Measurements from ENCODE around the gene DPH7. TPM values are rescaled to one million over a fixed set of nuclear protein-coding genes. Genes with fewer than 3 reads are reported as not detected.
A peak's percentile ranks its signal among the peaks of the same experiment; 100 is the strongest.
"Not testable (repeated sequence)": the region's sequence is repeated elsewhere in the genome, so short reads cannot be mapped to it uniquely, and the experiment has no call there.

The DPH7 gene
- polyA plus RNA-seq, 2 of the 4 experiments (the other 2 are of a cell fraction) = 26.7 to 35.2 TPM

- DNase-seq (ENCODE audit: low read depth in 1 of 2, low spot score in 1 of 2) (no peak), ATAC-seq (no peak), FAIRE-seq (no peak)
- TF ChIP-seq RCOR1 (IDR thresholded peaks at IDR 0.05; ENCODE audit: low read depth, low read length) (no peak), RFX5 (IDR thresholded peaks at IDR 0.05) (no peak), HOXB13 (CRISPR knock-in tag; IDR thresholded peaks at IDR 0.05; ENCODE audit: low read depth) (no peak), MAX (IDR thresholded peaks at IDR 0.05) (no peak), PHF8 (IDR thresholded peaks at IDR 0.05; ENCODE audit: borderline replicate concordance, low read depth) (no peak), MYC (IDR thresholded peaks at IDR 0.05; ENCODE audit: borderline replicate concordance, low read length) (no peak), NPAS2 (CRISPR knock-in tag; IDR thresholded peaks at IDR 0.05; ENCODE audit: borderline replicate concordance) (no peak), ZSCAN20 (CRISPR knock-in tag; IDR thresholded peaks at IDR 0.05) (no peak), KDM1A (IDR thresholded peaks at IDR 0.05; ENCODE audit: low read depth) (no peak), PBX3 (IDR thresholded peaks at IDR 0.05) (no peak), RNF2 (IDR thresholded peaks at IDR 0.05; ENCODE audit: borderline replicate concordance, low read depth) (no peak), ESRRA (IDR thresholded peaks at IDR 0.05; ENCODE audit: borderline replicate concordance, low read length) (no peak)
- TF ChIP-seq, protein P1, sequence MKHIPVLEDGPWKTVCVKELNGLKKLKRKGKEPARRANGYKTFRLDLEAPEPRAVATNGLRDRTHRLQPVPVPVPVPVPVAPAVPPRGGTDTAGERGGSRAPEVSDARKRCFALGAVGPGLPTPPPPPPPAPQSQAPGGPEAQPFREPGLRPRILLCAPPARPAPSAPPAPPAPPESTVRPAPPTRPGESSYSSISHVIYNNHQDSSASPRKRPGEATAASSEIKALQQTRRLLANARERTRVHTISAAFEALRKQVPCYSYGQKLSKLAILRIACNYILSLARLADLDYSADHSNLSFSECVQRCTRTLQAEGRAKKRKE (CRISPR knock-in tag; IDR thresholded peaks at IDR 0.05; ENCODE audit: low read depth) = no peak
- POLR2A ChIA-PET = interaction anchor here (1.1 kb wide), 1 partner anchor 297 kb away, joined by 4 read pairs; no protein-coding TSS in a partner anchor
- Histone ChIP-seq H3K4me2 (no peak overlapping the region), H3K4me1 (peaks cover 4% of the 10 kb centered on the region), H3K4me3 (no peak overlapping the region), H3K9me3 (no peaks in the 10 kb centered on the region), H3K27ac (no peak overlapping the region)
- CTCF ChIA-PET = interaction anchor here (1.1 to 2.2 kb wide), 4 partner anchors 10 to 115 kb away, joined by 3 to 11 read pairs (median 6); partner anchors contain the start of genes EXD3, MRPL41 and NOXA1
- WGBS (ENCODE audit: missing lambda C conversion rate) = 94% methylated on average over 9 of the region's 16 CpGs
Observed at GRCh38 chr9:137538058-137538457, 40.7 kb downstream of the DPH7 start.

- H3K4me1 ChIP-seq; ATAC-seq; H3K27ac ChIP-seq; POLR2A ChIA-PET; FAIRE-seq; DNase-seq (ENCODE audit: low read depth in 1 of 2, low spot score in 1 of 2); H3K9me3 ChIP-seq; H3K4me3 ChIP-seq; H3K4me2 ChIP-seq: not testable (repeated sequence)
- CTCF ChIA-PET = interaction anchor here (0.7 to 2.4 kb wide), 6 partner anchors 8 to 250 kb away, joined by 3 to 11 read pairs (median 4); partner anchors contain the start of gene MRPL41
- 85% methylated on average over 16 of the region's 16 CpGs for WGBS (ENCODE audit: missing lambda C conversion rate)
Observed at GRCh38 chr9:137536594-137537131, 42.1 kb downstream of the DPH7 start.

DNA sequence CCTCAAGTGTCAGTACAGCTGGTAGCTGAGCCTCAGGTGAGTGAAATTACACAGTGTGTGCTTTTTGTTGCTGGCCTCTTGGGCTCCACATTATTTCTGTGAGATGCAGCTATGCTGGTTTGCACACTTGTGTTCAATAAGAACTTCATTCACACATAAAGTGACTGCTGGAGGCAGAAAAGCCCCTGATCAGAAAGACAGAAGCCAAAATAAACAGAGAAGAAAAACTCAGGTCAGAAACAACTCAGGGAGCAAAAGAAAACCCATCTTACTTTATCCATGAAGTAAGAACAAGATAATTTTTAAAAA lies 43.7 kb downstream of the DPH7 start:
- Histone ChIP-seq H3K27ac (peak overlapping the region; percentile 3 to 38; a peak in 3 of 6 replicates), H3K4me2 (peak overlapping the region; percentile 23; the same call in 2 of the 3 replicates), H3K4me3 (no peak overlapping the region), H3K4me1 (peaks cover 4% of the 10 kb centered on the region), H3K9me3 (no peaks in the 10 kb centered on the region)
- ATAC-seq (no peak), DNase-seq (ENCODE audit: low read depth in 1 of 2, low spot score in 1 of 2) (no peak), FAIRE-seq (no peak)
- POLR2A ChIA-PET = interaction anchor here (0.8 to 1.3 kb wide), 4 partner anchors 15 to 233 kb away, joined by 3 to 6 read pairs (median 3); partner anchors contain the start of genes EHMT1, MRPL41, NRARP and PNPLA7
- CTCF ChIA-PET = interaction anchor here (0.6 to 2.4 kb wide), 20 partner anchors 10 to 248 kb away, joined by 3 to 16 read pairs (median 4); partner anchors contain the start of genes EXD3, MRPL41, NOXA1 and PNPLA7
- TF ChIP-seq RNF2 (IDR thresholded peaks at IDR 0.05; ENCODE audit: borderline replicate concordance, low read depth) = no peak
- no peak for TF ChIP-seq EHMT2 (IDR thresholded peaks at IDR 0.05; ENCODE audit: low read depth)
- no peak for TF ChIP-seq FOXS1 (CRISPR knock-in tag; IDR thresholded peaks at IDR 0.05)
- no peak for TF ChIP-seq NFE2L2 (conservative IDR thresholded peaks at IDR 0.05; ENCODE audit: low read length)
- TF ChIP-seq HOXB13 (CRISPR knock-in tag; IDR thresholded peaks at IDR 0.05; ENCODE audit: low read depth) = no peak
- no peak for TF ChIP-seq HEYL (CRISPR knock-in tag; IDR thresholded peaks at IDR 0.05)
- no peak for TF ChIP-seq SMC3 (IDR thresholded peaks at IDR 0.05)
- TF ChIP-seq ZNF302 (CRISPR knock-in tag; IDR thresholded peaks at IDR 0.05) = no peak
- TF ChIP-seq ZSCAN20 (CRISPR knock-in tag; IDR thresholded peaks at IDR 0.05) = no peak
- no peak for TF ChIP-seq MAZ (IDR thresholded peaks at IDR 0.05; ENCODE audit: borderline replicate concordance, low read depth, low read length)
- no peak for TF ChIP-seq ZC3H11A (IDR thresholded peaks at IDR 0.05)
- TF ChIP-seq CBX8 (IDR thresholded peaks at IDR 0.05) = no peak
- TF ChIP-seq NR3C1 (IDR thresholded peaks at IDR 0.05) = no peak
- no peak for TF ChIP-seq REST (IDR thresholded peaks at IDR 0.05)
- TF ChIP-seq ESRRA (IDR thresholded peaks at IDR 0.05; ENCODE audit: borderline replicate concordance, low read length) = no peak

Data from A549 (cell line).